SKM-1 (cell line): ENCODE measurements around the gene PKNOX1.
"Not testable (repeated sequence)": the region's sequence is repeated elsewhere in the genome, so short reads cannot be mapped to it uniquely, and the experiment has no call there.

Experiments
- DNase-seq: peaks from one replicate; lab custom pipeline; 2025; ENCODE audit not compliant: unreplicated experiment; lab: John Stamatoyannopoulos, UW

PKNOX1 gene

GRCh38 chr21:43045165-43045875 is 71.0 kb downstream of the PKNOX1 start:
- DNase-seq, result not testable (repeated sequence)

GRCh38 chr21:43045876-43046821 is 71.8 kb downstream of the PKNOX1 start:
- not testable (repeated sequence) for DNase-seq

- not testable (repeated sequence) for DNase-seq
Observed at GRCh38 chr21:43053112-43053511, 78.8 kb downstream of the PKNOX1 start.

- DNase-seq, result not testable (repeated sequence)
Observed at GRCh38 chr21:43062955-43063664, 88.7 kb downstream of the PKNOX1 start.

GRCh38 chr21:43064265-43064917 is 90.0 kb downstream of the PKNOX1 start:
- DNase-seq, result not testable (repeated sequence)

GRCh38 chr21:43065991-43066390 is 91.6 kb downstream of the PKNOX1 start:
- not testable (repeated sequence) for DNase-seq

- not testable (repeated sequence) for DNase-seq
Observed at GRCh38 chr21:43066690-43067089, 92.3 kb downstream of the PKNOX1 start.

- not testable (repeated sequence) for DNase-seq
Observed at GRCh38 chr21:43068065-43068464, 93.7 kb downstream of the PKNOX1 start.

- not testable (repeated sequence) for DNase-seq
Observed at GRCh38 chr21:43069682-43070081, 95.3 kb downstream of the PKNOX1 start.

- not testable (repeated sequence) for DNase-seq
Observed at GRCh38 chr21:43072742-43073141, 98.4 kb downstream of the PKNOX1 start.

- DNase-seq, result not testable (repeated sequence)
Observed at GRCh38 chr21:43074401-43075169, 100.2 kb downstream of the PKNOX1 start.

- not testable (repeated sequence) for DNase-seq
Observed at GRCh38 chr21:43075170-43076022, 101.0 kb downstream of the PKNOX1 start, which contains the start of gene CBS. TSS of gene CBS (minus strand) at chr21:43075835. CDS start at chr21:43072193, 3,642 bp downstream.

GRCh38 chr21:43076023-43076637 is 101.8 kb downstream of the PKNOX1 start:
- not testable (repeated sequence) for DNase-seq

- DNase-seq, result not testable (repeated sequence)
Observed at GRCh38 chr21:43076643-43077042, 102.3 kb downstream of the PKNOX1 start.

- DNase-seq, result not testable (repeated sequence)
Observed at GRCh38 chr21:43082587-43083300, 108.4 kb downstream of the PKNOX1 start.
